ENCODE results near the gene ATP11A.

GRCh38 chr13:112792511-112792910 lies 102.7 kb downstream of the ATP11A start:
- TF ChIP-seq EZH2 (IDR thresholded peaks at IDR 0.05) (no peak), FOXP2 (optimal IDR thresholded peaks at IDR 0.05; ENCODE audit: control extremely low read depth, extremely low read length, insufficient read depth) (no peak)
